NCI-H226 (cell line): ENCODE results near the gene NTNG1.
"Not testable (repeated sequence)": the region's sequence is repeated elsewhere in the genome, so short reads cannot be mapped to it uniquely, and the experiment has no call there.

Source experiments
- DNase-seq: peaks from one replicate; pipeline ENCODE4 v3.0.0-alpha.2; 2015

The NTNG1 gene

DNA sequence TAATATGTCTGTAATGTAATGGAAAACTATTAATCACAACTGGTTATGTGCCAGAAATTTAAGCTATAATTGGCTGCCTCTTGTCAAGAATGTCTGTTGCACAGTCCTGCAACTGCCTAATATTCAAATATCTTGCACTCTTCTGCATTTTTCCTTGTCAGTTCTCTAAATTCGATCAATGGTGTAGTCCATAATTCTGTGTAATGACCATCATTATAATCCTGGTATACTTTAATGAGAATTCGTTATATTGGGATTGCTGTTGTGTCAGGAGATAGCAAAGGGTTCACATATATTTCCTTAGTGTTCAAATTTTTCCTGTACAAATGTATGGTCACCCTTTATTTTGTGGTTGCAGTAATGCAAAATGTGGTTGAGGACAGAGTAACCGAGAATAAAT, 4.8 kb downstream of the NTNG1 start:
- DNase-seq: no peak

DNA sequence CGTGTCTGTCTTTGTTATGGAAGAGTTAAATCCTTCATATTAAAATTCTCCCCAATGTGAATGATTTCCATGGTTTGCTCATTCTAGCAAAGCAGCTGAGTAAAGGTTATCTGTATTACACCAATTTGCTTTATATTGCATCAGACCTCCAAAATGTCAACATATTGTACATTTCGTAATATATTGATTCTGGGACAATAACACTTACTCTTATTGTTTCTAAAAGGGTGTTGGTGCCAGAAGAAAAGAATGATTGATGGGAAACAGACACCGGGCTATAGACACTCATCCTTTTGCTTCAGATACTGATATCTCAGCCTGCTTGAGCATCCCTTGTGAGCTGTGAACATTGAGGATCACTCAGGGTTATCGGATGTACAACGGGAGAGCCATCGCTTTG, 7.0 kb downstream of the NTNG1 start:
- DNase-seq: no peak

DNA sequence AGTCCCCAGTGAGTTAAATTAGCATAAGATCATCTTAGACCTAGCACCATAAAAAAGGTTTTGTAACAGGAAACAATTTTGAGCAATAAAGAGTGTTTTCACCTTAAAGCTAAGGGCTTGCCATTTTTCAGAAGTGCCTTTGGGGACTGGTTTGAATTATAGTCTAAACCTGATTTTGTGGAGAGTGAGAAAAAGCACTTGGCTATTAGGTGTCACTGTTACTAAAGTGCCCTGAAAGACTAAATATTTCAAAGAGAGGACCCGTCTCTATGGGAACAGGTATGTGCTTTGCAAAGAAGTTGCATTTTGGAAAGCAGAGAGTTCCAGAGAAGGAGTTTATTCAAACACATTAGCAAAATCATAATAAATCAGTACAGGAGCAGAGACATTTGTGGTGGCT, 9.1 kb downstream of the NTNG1 start:
- no peak for DNase-seq

DNA sequence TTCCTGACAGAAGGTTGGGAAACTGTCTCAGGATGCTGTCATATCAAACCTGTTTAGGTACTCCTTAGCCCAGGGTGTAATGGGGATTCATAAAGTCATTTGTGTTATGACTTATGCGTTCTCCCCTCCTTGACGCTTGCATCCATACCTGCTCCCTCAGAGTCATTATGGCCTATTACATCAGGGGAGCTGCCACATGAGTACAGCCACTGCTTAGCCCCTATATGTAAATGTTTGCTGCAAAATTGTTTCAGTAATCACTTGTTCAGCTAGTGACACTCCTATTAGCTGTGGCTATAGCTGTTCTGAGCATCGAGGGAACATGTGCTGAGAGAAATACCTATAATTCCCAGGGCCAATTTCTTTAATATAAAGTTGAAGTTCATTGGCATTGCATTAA, 10.5 kb downstream of the NTNG1 start:
- no peak for DNase-seq

DNA sequence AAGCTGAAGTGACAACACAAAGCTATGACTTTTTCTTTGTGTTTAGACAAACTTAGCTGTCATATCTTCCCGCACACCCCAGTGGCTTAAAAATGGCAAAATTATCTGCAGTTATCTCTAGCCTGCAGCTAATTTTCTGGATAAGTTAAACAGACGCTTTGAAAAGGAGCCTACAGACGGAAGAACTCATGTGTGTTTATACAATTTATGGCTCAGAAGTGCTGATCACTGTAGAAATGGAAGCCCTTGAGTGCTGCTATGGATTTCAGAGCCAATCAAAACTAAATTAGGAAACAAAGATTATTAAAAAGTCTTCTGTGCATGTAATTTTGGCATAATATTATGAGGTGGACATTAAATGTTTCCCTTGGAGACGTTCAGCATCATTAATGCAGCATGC, 11.6 kb downstream of the NTNG1 start:
- no peak for DNase-seq

DNA sequence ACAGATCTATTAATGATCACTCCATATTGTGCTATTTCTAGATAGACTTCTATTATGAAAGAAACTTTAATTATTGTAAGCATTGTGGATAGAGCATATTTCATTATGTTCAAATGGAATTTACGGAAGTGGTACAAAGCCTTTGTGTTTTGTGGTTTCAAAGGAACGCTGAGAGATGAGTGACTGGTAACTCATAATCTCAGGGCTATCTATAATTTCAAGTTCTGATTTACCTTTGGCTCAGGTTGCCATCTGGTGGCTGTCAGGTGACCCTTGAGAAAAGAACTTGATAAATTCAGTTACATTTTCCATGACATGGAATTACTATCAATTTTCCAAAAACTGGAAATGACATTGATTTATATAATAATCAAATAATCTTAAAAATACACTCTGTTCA, 12.2 kb downstream of the NTNG1 start:
- DNase-seq: no peak

DNA sequence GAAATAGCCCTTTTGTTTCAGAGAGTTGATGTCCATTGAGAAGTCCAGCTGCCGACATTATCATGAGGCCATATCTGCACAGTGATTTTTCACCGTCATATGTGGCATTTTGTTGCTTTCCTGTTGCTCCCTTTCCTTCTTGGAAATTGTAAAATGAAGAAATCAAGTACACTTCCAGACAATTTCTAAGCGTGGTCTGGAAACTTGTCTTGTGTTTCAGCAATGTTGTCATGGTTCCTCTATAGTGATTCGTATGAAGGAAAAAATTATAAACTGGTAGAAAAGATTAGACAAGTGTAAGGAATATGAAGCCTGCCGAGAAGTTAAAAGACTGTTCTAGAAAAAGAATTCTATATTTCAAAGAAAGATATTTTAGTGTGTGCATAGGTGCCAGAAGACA, 17.7 kb downstream of the NTNG1 start:
- DNase-seq: no peak

DNA sequence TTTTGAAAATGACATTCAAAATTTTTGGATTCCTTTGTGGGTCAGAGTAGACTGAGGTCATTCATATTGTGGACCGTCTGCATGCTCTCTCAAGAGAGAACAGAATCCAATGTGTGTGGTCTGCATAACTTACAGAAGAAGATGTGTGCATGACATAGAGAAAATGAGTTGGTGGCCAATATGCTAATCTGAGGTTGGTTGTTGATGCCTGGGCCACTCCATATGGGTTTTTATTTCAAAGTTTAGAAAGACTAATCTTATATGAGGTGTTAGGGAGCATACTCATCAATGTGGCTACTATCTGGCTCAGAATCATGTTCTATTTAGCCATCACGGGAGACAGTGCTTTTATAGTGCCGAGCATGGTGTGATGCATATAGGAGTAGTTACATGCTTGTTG, 18.2 kb downstream of the NTNG1 start:
- DNase-seq: no peak

DNA sequence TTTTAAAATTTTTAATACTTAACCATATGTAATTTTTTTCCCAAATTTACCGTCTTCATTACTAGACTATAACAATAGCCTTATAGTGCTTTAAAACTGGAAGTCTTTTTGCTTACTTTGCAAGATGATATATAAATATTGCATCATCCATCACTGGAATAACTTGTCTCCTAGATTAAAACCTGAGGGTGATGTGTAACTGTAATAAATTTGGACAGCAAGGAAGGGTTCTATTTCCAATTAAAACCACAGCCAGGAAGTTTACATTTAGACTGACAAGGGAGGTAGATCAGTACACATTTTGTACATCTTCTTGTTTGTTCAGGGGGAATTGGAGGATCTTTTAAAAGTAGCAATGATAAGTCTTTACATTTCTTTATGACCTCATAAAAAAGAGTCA, 21.9 kb downstream of the NTNG1 start:
- DNase-seq: peak; percentile 16

DNA sequence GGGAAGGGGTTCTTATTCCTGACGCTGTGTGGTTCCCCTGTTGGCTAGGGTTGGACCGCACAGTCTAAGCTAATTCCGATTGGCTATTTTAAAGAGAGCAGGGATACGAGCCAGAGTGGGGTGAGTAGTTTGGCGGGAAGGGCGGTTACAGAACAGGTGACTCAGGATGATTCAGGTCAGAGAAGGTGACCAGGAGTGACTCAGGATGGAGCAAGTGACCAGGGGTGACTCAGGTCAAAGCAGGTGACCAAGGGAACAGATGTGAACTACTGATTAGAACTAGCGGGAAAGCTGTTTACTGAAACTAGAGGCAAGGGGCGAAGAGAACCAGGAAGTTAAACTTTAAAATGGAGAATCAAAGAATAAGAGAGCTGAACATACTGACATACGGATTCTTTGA, 24.1 kb downstream of the NTNG1 start:
- DNase-seq: not testable (repeated sequence)

DNA sequence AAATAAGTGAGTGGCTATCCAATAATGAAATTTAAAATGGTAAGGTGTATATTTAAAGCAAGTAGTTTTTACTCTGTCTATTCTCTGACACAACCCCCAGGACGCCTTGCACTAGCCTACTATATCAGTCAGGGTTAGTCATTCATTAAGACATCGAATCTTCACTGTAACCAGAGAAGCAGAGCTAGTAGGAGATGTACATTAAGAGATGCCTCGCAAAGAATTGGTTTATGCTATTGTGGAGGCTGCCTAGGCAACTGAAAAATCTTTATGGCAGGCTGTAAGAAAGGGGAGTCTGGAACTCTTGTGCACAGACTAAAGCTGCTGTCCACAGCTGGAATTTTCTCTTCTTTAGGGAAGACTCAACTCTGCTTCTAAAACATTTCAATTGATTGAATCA, 28.8 kb downstream of the NTNG1 start:
- no peak for DNase-seq

DNA sequence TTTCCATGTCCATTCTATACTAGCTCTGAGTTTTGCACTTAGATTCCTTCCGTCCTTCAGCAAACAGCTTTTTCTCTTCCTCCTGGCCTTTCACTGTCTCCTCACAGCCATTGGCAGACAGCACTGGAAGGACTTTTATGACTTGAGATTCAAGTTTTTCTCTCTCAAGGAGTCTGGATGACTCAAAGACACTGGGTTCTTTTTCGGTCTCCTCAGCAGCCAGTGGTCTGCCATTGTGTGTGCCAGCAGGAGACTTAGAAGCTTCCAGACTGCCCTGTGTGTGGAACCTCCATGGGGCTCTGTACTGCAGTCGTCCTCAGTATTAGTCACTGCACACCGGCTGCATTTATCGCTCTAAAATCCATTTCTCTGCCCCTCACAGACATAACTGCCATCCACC, 30.5 kb downstream of the NTNG1 start:
- DNase-seq: no peak

DNA sequence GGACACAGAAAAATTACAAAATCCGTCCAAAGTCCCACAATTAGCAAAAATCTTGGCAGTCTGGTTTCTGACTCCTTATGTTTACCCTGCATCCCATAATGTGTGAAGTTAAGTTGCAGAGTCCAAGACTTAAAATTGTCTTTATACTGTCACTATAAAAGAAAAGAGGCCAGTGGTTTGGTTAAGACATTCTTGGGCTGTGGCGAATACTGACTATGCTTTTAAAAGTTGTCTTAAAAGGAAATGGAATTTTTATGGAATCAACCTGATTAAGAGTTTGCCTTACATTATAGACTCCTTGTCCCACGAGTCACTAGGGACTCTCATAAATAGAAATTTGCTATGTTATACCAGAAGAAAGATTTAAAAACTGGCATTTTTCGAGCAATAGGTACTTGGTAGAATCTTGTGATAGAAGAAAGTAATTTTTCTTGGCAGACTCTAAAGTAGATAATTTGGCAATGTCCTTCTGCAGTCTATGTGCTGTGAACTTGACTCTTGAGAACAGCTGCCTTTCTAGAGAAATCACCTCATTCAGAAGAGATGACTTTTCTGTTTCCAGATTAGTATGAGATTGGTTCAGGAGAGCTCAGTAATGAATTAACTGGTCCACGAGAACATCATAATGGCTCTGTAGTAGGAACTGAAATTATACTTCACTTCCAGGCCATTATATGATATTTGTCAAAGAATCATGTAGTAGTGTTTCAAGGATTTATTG, 31.8 kb downstream of the NTNG1 start:
- no peak for DNase-seq

DNA sequence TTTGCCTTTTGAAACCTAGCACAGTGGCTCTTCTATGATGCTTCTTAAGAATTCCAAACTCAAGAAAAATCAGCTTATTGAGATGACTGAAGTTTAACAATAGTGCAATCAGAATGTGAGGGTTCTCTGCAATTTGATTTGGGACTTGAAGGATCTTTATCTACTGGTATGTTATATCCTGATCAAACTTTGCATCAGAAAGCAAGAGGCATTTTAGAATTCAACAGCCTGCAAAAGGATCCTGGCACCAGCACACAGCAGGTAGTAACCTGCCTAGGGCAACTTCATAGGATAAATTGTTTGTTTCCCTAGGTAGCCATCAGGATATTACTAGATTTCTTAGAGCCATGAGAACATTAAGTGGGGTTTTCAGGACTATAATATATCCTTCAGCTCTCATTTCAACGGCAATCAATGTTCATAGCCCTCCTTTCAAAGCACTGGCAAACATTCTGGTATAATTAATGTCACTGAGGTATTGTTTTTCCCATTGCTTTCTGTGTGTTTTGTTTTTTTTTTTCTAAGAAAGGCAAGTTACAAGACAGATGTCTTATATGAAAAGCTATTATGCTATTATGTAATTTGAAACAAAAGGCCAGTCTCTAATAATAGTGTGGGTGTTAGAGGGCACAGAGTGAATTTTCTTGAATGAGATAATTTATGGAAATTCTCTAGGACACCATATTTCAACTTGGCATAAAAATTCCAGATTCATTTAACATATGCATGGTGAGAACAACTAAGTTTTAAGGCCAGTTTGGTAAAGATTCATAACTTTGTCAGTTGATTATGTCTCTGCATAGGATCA, 34.5 kb downstream of the NTNG1 start:
- no peak for DNase-seq

DNA sequence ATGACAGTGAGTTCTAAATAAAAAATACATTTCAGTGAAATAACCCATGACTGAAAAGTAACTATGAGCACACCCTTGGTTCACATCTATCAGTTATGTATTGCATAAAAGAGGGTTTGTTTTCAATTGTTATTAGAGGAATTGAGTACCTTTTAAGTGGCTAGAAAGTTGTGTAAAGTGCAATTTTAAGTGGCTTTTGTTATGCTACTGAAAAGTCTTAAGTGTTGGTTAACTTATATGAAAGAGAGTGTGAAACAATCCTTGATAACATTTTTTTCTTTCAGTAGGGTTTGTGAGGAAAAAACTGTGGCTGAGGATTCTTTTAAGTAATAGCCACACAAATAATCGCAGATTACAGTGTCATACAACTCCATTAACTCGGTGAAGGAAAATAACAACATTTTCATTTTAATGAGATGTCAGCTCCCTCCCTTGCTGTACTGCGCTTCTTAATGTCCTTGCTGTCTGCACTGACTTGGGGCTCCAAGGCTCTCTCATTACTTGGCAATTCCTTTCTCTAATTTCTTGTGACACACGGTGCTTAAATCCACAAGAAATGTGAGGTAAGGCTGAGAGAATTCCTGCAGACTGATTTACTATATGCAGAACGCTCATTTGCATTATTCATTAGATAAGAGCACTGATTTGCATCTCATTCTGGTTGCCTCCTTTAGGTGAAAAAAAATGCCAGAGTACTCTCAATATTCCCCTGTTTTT, 40.6 kb downstream of the NTNG1 start:
- DNase-seq: no peak

DNA sequence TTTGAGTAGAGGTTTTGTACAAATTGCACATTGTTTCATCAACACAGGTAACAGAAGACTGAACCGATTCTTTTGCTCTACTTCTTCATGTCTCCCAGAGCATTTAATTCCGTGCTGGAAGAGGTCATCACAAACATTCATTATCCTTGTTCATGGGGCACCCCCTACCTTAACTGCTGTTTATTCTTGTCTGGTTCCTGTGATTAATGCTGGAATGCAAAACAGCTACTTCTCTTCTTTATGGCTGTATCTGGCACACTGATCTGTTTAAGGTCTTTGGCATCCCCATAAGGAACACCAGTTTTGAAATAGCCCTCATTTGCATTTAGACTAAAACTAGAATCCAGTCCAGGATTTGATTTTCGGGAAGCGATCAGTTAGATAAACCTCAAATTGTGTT, 42.2 kb downstream of the NTNG1 start:
- no peak for DNase-seq

DNA sequence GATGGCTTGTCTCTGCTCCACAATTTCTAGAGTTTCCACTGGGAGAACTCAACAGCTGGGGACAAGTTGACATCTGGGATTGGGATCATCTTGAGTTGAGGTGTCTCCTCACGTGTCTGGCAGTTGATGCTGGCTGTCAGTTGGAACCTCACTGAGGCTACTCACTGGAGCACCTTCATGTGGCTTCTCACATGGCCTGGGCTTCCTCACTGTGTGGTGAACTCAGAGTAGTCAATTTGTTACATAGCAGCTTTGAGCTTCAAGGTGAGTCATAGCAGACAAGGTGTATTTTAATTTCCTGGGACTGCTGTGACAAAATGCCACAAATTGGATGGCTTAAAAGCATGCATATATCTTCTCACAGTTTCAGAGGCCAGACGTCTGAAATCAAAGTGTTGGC, 44.0 kb downstream of the NTNG1 start:
- DNase-seq: no peak

DNA sequence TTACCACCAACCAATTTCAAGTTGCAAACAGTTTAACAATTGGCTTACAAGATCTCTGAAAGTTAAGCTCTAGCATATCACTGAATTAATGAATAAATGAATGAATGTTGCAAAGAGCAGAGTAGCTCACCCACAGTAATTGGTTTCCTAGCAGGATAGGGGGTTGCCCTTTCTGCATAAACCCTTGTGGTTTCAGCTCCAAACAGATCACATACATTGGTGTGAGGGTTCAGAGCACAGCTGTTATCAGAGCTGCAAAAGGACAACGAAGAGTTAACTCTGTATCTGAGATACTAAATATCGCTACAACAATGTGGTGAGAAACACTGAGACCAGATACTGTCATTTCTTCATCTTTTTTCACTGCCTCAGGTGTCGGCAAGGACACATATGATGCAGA, 46.6 kb downstream of the NTNG1 start:
- DNase-seq: no peak

DNA sequence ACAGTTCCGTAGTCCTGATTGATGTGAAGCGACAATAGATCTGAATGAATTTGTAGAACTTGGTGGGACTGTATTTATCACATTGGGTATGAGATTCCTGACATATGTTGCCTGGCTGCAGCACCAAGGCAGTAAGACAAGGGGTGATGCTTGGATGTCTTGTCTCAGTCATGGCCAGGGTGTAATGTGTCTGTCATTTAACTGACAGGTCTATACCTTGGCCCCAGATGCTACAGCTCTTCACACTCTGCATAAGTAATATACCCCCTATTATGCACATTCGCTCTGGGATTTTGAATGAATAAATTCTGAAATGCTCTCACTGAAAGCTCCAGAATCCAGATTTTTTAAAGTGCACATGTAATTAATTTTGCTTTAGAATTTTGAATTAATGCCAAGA, 47.3 kb downstream of the NTNG1 start:
- DNase-seq: no peak

DNA sequence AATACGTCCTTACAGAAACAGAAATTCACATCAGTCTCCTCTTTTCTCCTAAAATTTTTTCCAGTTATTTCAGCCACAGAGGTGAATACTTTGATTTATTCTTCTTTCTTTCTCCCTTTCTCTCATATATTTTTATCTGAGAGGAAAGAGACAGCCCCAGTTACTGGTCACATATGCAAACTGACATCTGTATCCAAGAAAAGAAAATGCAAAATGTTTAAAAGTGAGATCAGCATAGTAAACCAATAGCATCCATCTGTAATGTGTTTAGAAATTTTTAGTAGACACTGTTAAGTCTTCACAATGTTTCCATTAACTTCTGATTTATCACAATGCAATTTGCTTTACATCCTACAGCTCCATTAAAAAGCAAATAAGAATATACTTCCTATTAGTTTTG, 53.5 kb downstream of the NTNG1 start:
- no peak for DNase-seq

DNA sequence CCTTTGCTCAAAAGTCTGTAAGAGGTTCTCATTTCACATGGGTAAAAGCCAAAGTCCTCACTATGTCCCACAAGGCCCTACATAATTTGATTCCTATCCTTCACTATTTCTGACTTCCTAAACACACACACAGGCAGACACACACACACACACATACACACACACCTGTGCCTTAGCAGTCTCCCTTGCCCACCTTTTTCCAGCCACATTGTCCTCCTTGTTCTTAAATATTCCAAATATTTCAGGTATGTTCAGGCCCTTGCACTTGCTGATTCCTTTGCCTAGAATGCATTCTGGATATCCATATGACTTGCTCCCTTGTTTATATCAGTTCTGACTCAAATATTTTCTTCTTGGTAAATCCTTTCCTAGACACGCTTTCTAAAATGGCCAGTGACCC, 54.6 kb downstream of the NTNG1 start:
- peak; percentile 13 for DNase-seq

DNA sequence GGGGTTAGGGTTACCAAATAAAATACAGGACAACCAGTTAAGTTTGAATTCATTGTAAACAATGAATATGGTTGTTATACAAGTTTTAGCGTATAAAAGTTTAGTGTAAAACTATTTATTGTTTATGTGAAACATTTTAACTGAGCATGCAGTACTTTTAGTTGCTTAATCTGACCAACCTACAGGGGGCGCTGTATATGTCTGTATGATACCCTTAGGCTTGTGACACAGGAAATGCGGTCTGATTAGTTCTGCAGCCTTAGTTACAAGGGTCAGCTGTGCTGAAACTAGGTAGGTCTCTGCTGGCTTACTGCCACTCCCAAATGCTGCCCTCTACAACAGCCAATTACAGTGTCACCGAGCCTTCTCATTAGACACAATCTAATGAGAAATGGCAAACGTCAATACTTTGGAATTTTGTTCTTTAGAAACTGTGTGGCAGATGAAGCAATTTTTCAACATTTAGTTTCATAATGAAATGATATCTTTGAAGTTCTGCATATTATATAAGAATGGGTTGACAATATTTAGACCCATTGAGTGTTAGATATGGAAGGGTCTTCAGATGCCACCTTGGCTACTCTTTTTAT, 56.2 kb downstream of the NTNG1 start:
- no peak for DNase-seq

DNA sequence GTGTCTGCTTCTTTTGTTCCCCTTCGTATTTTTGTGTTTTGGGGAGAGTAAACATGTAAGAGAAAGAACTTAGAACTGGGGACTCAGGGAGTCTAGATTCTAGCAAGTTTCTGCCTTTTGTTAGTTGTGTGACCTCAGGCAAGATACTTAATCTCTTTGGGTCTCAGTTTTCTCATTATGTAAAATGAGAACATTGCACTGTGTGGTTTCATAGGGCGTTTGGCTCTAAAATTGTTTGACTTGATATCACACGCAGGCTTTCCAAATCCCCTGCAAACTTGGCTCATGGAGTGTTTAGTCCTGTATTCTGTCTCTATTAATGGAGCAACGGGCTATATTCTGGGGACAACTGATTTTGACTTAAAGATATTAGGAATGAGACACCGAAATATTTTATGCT, 57.7 kb downstream of the NTNG1 start:
- peak; percentile 37 for DNase-seq

DNA sequence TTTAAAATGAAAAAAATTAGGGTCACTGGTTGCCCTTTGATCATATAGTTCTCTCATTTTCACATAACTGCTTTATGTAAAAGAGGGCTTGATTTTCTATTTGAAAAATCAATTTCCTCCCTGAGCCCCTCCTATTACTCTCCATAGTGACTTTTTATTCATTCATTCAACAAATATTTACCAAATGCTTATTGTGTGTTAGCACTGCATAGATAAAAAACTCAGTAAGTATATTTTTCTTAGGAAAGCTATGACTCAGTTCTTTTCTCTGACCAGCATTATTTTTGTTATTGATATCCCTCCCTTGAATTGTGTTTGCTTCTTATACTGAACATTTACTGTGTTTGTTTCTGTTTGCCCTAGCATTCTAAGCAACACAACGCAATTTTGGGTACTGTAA, 59.8 kb downstream of the NTNG1 start:
- DNase-seq: no peak
